PC-9 (cell line): ENCODE measurements around the gene ZNF385B.

Experiments used
- EZH2 ChIP-seq: fragments of 200-600 bp; sonication (generic); IDR thresholded peaks from 2 replicates; pipeline ENCODE4 v1.8.0; 2017; ENCODE audit warnings: antibody characterized with exemption, low read depth
- TF ChIP-seq, protein P1 (sequence below): fragments of 200-600 bp; sonication (generic); conservative IDR thresholded peaks from 2 replicates; pipeline ENCODE4 v1.6.1; 2017; ENCODE audit warnings: mixed run types, antibody characterized with exemption, mild to moderate bottlenecking, moderate library complexity

DNA sequence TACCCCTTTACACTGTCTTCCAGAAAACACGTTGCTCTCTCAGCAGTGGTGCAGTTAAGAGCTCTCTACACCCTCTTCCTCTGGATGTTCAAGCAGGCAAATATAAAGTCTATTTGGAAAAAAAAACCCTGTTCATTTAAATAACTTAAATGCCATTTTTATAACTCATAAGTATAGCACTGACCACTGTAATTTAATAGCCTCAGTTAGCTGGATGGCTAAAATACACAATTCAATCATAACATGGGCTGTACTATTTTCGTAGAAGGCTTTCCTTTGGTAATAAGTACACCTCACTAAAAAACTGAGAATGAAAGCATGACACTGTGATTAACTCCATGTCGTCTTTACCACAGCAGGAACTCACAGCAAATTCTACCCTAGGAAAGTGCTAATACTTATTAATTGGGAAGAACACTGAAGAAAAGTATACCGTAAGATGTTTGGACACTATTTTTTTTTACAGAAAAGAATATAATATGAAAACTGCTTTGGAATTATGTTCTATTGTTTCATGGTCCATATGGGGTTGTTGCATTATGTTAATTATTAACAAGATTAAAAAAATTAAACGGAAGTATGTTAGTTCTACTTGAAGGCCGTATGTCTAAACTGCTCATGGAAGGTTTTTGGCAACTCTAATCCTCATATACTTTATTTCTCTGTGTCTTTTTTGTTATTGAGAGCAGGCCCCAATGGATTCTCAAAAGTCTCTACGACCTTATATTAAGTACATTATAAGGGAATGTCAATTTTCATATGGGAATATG, 269.1 kb downstream of the ZNF385B start:
- TF ChIP-seq, protein P1, sequence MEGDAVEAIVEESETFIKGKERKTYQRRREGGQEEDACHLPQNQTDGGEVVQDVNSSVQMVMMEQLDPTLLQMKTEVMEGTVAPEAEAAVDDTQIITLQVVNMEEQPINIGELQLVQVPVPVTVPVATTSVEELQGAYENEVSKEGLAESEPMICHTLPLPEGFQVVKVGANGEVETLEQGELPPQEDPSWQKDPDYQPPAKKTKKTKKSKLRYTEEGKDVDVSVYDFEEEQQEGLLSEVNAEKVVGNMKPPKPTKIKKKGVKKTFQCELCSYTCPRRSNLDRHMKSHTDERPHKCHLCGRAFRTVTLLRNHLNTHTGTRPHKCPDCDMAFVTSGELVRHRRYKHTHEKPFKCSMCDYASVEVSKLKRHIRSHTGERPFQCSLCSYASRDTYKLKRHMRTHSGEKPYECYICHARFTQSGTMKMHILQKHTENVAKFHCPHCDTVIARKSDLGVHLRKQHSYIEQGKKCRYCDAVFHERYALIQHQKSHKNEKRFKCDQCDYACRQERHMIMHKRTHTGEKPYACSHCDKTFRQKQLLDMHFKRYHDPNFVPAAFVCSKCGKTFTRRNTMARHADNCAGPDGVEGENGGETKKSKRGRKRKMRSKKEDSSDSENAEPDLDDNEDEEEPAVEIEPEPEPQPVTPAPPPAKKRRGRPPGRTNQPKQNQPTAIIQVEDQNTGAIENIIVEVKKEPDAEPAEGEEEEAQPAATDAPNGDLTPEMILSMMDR: no peak
- TF ChIP-seq EZH2: no peak
